ENCODE data around the gene ACTG1.

DNA sequence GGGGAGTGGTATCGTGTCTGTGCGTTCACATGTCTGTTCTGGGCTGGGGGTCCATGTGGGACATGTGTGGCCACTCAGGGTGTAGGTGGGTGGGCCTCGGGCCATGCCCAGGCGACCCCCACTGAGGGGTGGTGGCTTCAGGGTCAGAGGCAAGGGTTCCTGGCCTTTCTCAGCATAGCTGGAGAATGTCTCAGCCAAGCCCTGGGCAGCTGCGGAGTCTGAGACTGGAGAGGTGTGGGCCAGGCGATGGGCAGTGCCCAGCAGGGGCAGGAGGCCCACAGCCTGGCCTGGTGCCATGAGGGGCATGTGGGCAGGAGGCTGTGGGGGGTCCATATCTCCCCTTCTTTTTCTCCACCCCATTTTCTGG, 16.8 kb upstream of the ACTG1 start:
- TF ChIP-seq POLR2AphosphoS5 (IDR thresholded peaks at IDR 0.05; ENCODE audit: low read depth, low read length) (no peak), POLR2A (IDR thresholded peaks at IDR 0.05; ENCODE audit: low read depth, low read length) (no peak)
